ENCODE results near the gene LIPH.
A peak's percentile ranks its signal among the peaks of the same experiment; 100 is the strongest.

Gene LIPH

GRCh38 chr3:185465471-185465870 is 86.9 kb downstream of the LIPH start:
- TF ChIP-seq CTCF (IDR thresholded peaks at IDR 0.05; ENCODE audit: control insufficient read depth, extremely low read depth, insufficient read depth): no peak
- no peak overlapping the region for H3K4me3 ChIP-seq (ENCODE audit: low read depth, low read length)
- DNase-seq (ENCODE audit: low read depth): no peak

GRCh38 chr3:185460719-185461350 is 91.6 kb downstream of the LIPH start:
- H3K4me3 ChIP-seq (ENCODE audit: low read depth, low read length): no peak overlapping the region
- peak; percentile 53 for TF ChIP-seq CTCF (IDR thresholded peaks at IDR 0.05; ENCODE audit: control insufficient read depth, extremely low read depth, insufficient read depth)
- DNase-seq (ENCODE audit: low read depth): peak; percentile 14

- no peak overlapping the region for H3K4me3 ChIP-seq (ENCODE audit: low read depth, low read length)
- DNase-seq (ENCODE audit: low read depth): no peak
- TF ChIP-seq CTCF (IDR thresholded peaks at IDR 0.05; ENCODE audit: control insufficient read depth, extremely low read depth, insufficient read depth): no peak
These were observed 92.1 kb downstream of the LIPH start for GRCh38 chr3:185460309-185460708.

GRCh38 chr3:185457376-185457775 is 95.0 kb downstream of the LIPH start:
- no peak for DNase-seq (ENCODE audit: low read depth)
- TF ChIP-seq CTCF (IDR thresholded peaks at IDR 0.05; ENCODE audit: control insufficient read depth, extremely low read depth, insufficient read depth): no peak
- H3K4me3 ChIP-seq (ENCODE audit: low read depth, low read length): no peak overlapping the region

All from LNCaP clone FGC (cell line).